ENCODE results near the gene FLT3. TPM values are rescaled to one million over a fixed set of nuclear protein-coding genes. Genes with fewer than 3 reads are reported as not detected.
A peak's percentile ranks its signal among the peaks of the same experiment; 100 is the strongest.
"Not testable (repeated sequence)": the region's sequence is repeated elsewhere in the genome, so short reads cannot be mapped to it uniquely, and the experiment has no call there.

Gene FLT3
- total and polyA plus RNA-seq, 4 donors: 0.14 to 0.84 (median 0.42) TPM

DNA sequence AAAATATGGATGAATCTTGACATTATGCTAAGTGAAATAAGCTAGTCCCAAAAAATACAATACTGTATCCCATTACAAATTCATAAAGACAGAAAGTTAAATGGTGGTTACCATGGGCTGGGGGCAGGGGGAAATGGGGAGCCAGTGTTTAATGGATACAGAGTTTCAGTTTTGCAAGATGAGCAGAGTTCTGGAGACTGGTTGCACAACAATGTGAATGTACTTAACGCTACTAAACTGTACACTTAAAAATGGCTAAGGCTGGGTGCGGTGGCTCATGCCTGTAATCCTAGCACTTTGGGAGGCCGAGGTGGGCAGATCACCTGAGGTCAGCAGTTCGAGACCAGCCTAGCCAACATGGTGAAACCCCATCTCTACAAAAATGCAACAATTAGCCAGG, 1.5 kb upstream of the FLT3 start:
- Histone ChIP-seq H3K27me3 (ENCODE audit: control insufficient read depth in 4 of 4, insufficient read depth in 4 of 4, low read length in 3 of 4) (peaks cover 0 to 15% (median 9%) of the 10 kb centered on the region in 4 donors), H3K4me1 (ENCODE audit: control insufficient read depth in 4 of 4, insufficient read depth in 4 of 4, low read length in 3 of 4) (peaks cover 12 to 15% (median 14%) of the 10 kb centered on the region in 4 donors)
- H3K9me3 ChIP-seq (ENCODE audit: control insufficient read depth in 4 of 4, low read length in 3 of 4); DNase-seq (ENCODE audit: low spot score); H3K27ac ChIP-seq (ENCODE audit: low read depth in 1 of 2, low read length in 2 of 2); H3K4me3 ChIP-seq (ENCODE audit: low read depth in 1 of 3, low read length in 3 of 3); H3K36me3 ChIP-seq (ENCODE audit: control insufficient read depth in 4 of 4, insufficient read depth in 3 of 4, low read depth in 1 of 4, low read length in 3 of 4); H3K9ac ChIP-seq (ENCODE audit: low read depth in 1 of 2, low read length in 2 of 2): not testable (repeated sequence)
- WGBS: 72% methylated on average over 4 of the region's 4 CpGs

DNA sequence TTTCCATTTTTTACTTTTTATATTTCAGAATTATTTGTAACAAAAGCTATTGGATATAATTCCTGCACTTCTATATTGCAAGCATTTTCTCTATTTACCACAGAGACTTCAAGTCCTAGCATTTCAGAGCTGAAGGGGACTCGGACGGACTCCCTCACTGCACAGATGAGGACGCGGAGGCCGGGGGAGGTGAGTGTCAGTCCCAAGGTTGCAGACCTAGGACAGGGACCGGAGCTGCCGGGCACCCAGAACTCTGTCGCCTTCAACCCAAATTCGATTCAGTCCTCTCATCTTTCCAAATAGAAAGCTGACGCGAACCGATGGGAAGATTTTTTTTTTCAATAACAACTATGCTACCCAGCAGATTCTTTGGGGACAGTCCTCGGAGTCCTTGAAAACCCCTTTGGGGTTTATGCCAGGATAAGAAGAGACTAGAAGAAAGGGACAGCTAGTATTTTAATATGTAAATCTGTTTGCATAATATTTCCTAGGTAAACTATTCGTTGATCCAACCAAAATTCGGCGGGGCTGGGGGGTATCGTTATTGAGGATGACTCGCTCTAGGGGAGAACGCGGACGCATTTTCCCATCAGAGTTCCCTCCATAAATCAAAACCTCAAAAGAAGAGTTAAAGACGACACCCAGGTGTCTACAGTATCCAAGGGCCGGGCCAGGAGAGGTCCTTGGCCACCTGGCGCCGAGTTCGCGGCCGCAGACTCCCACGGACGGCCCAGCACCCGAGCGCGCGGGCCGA, 803 bp downstream of the FLT3 start:
- Histone ChIP-seq H3K4me1 (ENCODE audit: control insufficient read depth in 4 of 4, insufficient read depth in 4 of 4, low read length in 3 of 4) (peaks cover 12 to 15% (median 14%) of the 10 kb centered on the region in 4 donors), H3K36me3 (ENCODE audit: control insufficient read depth in 4 of 4, insufficient read depth in 3 of 4, low read depth in 1 of 4, low read length in 3 of 4) (no peaks in the 10 kb centered on the region), H3K9me3 (ENCODE audit: control insufficient read depth in 4 of 4, low read length in 3 of 4) (peaks cover 0 to 4% (median 3%) of the 10 kb centered on the region in 4 donors), H3K9ac (ENCODE audit: low read depth in 1 of 2, low read length in 2 of 2) (no peak overlapping the region), H3K27me3 (ENCODE audit: control insufficient read depth in 4 of 4, insufficient read depth in 4 of 4, low read length in 3 of 4) (peaks cover 0 to 15% (median 10%) of the 10 kb centered on the region in 4 donors), H3K4me3 (ENCODE audit: low read depth in 1 of 3, low read length in 3 of 3) (peak overlapping the region in 2 of 3 donors; percentile 32 to 56), H3K27ac (ENCODE audit: low read depth in 1 of 2, low read length in 2 of 2) (no peak overlapping the region)
- no peak for TF ChIP-seq TAF1 (conservative IDR thresholded peaks at IDR 0.05)
- TF ChIP-seq, protein P1, sequence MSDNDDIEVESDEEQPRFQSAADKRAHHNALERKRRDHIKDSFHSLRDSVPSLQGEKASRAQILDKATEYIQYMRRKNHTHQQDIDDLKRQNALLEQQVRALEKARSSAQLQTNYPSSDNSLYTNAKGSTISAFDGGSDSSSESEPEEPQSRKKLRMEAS (IDR thresholded peaks at IDR 0.05): no peak
- 11% methylated on average over 35 of the region's 35 CpGs for WGBS
- no peak for DNase-seq (ENCODE audit: low spot score)

DNA sequence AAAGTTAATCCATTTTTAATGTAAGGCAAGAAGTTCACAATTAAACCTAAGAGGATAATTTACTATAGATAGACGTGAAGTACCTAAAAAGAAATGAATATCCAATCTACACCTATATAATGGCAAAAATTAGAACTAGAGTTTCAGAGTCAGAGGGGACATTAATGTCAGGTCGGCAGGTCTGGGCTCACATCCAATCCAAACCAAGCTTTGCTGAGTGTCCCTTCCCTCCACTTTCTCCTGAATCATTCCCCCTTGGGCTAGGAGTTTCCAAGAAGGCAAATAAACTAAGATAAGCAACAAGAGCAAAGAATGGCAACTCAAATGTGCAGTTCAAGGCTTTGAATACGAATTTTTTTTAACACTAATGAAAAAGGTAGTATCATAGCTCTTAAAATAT, 2.9 kb downstream of the FLT3 start:
- no peak overlapping the region for H3K27ac ChIP-seq (ENCODE audit: low read depth in 1 of 2, low read length in 2 of 2)
- peaks cover 0 to 4% (median 3%) of the 10 kb centered on the region in 4 donors for H3K9me3 ChIP-seq (ENCODE audit: control insufficient read depth in 4 of 4, low read length in 3 of 4)
- H3K27me3 ChIP-seq (ENCODE audit: control insufficient read depth in 4 of 4, insufficient read depth in 4 of 4, low read length in 3 of 4): peaks cover 0 to 15% (median 11%) of the 10 kb centered on the region in 4 donors
- no peak overlapping the region for H3K4me3 ChIP-seq (ENCODE audit: low read depth in 1 of 3, low read length in 3 of 3)
- no peaks in the 10 kb centered on the region for H3K36me3 ChIP-seq (ENCODE audit: control insufficient read depth in 4 of 4, insufficient read depth in 3 of 4, low read depth in 1 of 4, low read length in 3 of 4)
- DNase-seq (ENCODE audit: low spot score): no peak
- H3K4me1 ChIP-seq (ENCODE audit: control insufficient read depth in 4 of 4, insufficient read depth in 4 of 4, low read length in 3 of 4): peaks cover 12 to 15% (median 14%) of the 10 kb centered on the region in 4 donors
- H3K9ac ChIP-seq (ENCODE audit: low read depth in 1 of 2, low read length in 2 of 2): no peak overlapping the region
- TF ChIP-seq RXRA (IDR thresholded peaks at IDR 0.05): no peak
- no peak for TF ChIP-seq HNF4G (IDR thresholded peaks at IDR 0.05)
- no peak for TF ChIP-seq TAF1 (conservative IDR thresholded peaks at IDR 0.05)
- TF ChIP-seq GABPA (IDR thresholded peaks at IDR 0.05 in 1 of 2, conservative IDR thresholded peaks at IDR 0.05 in 1 of 2): no peak
- no peak for TF ChIP-seq JUND (IDR thresholded peaks at IDR 0.05)
- TF ChIP-seq, protein P1 (IDR thresholded peaks at IDR 0.05): no peak
- no peak for TF ChIP-seq YY1 (IDR thresholded peaks at IDR 0.05)
- TF ChIP-seq EGR1 (IDR thresholded peaks at IDR 0.05; ENCODE audit: low read depth in 2 of 2): no peak
- no peak for TF ChIP-seq NR2F2 (IDR thresholded peaks at IDR 0.05)
- 41% methylated on average over 3 of the region's 3 CpGs for WGBS

DNA sequence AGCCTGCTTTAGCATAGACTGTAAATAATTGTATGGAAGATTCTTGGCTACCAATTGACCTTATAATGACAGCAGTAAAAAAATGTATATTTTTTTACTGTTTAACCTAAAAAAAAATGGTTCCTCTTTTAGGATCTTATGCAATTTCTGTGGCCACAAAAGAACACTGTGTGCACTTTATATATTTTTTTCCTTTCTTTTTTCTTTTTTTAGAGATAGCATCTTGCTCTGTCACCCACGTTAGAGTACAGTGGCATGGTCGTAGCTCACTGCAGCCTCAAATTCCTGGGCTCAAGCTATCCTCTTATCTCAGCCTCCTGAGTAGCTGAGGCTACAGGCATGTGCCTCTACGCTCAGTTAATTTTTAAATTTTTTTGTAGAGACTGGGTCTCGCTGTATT, 6.1 kb downstream of the FLT3 start:
- H3K4me1 ChIP-seq (ENCODE audit: control insufficient read depth in 4 of 4, insufficient read depth in 4 of 4, low read length in 3 of 4): peaks cover 0 to under 1% (median 0%) of the 10 kb centered on the region in 4 donors
- no peak for DNase-seq (ENCODE audit: low spot score)
- H3K9me3 ChIP-seq (ENCODE audit: control insufficient read depth in 4 of 4, low read length in 3 of 4): peaks cover 0 to 4% (median 3%) of the 10 kb centered on the region in 4 donors
- no peak for TF ChIP-seq YY1 (IDR thresholded peaks at IDR 0.05)
- no peak for TF ChIP-seq RXRA (IDR thresholded peaks at IDR 0.05)
- no peak for TF ChIP-seq GABPA (IDR thresholded peaks at IDR 0.05 in 1 of 2, conservative IDR thresholded peaks at IDR 0.05 in 1 of 2)
- no peak for TF ChIP-seq JUND (IDR thresholded peaks at IDR 0.05)
- no peak for TF ChIP-seq NR2F2 (IDR thresholded peaks at IDR 0.05)
- no peak for TF ChIP-seq RAD21 (IDR thresholded peaks at IDR 0.05)
- TF ChIP-seq EGR1 (IDR thresholded peaks at IDR 0.05; ENCODE audit: low read depth in 2 of 2): no peak
- TF ChIP-seq, protein P2, sequence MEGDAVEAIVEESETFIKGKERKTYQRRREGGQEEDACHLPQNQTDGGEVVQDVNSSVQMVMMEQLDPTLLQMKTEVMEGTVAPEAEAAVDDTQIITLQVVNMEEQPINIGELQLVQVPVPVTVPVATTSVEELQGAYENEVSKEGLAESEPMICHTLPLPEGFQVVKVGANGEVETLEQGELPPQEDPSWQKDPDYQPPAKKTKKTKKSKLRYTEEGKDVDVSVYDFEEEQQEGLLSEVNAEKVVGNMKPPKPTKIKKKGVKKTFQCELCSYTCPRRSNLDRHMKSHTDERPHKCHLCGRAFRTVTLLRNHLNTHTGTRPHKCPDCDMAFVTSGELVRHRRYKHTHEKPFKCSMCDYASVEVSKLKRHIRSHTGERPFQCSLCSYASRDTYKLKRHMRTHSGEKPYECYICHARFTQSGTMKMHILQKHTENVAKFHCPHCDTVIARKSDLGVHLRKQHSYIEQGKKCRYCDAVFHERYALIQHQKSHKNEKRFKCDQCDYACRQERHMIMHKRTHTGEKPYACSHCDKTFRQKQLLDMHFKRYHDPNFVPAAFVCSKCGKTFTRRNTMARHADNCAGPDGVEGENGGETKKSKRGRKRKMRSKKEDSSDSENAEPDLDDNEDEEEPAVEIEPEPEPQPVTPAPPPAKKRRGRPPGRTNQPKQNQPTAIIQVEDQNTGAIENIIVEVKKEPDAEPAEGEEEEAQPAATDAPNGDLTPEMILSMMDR (IDR thresholded peaks at IDR 0.05; ENCODE audit: low read depth, low read length, missing input control): no peak
- no peak for TF ChIP-seq HNF4G (IDR thresholded peaks at IDR 0.05)
- TF ChIP-seq TAF1 (conservative IDR thresholded peaks at IDR 0.05): no peak
- TF ChIP-seq SP1 (IDR thresholded peaks at IDR 0.05): no peak
- TF ChIP-seq, protein P3, sequence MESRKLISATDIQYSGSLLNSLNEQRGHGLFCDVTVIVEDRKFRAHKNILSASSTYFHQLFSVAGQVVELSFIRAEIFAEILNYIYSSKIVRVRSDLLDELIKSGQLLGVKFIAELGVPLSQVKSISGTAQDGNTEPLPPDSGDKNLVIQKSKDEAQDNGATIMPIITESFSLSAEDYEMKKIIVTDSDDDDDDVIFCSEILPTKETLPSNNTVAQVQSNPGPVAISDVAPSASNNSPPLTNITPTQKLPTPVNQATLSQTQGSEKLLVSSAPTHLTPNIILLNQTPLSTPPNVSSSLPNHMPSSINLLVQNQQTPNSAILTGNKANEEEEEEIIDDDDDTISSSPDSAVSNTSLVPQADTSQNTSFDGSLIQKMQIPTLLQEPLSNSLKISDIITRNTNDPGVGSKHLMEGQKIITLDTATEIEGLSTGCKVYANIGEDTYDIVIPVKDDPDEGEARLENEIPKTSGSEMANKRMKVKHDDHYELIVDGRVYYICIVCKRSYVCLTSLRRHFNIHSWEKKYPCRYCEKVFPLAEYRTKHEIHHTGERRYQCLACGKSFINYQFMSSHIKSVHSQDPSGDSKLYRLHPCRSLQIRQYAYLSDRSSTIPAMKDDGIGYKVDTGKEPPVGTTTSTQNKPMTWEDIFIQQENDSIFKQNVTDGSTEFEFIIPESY (IDR thresholded peaks at IDR 0.05): no peak
- TF ChIP-seq, protein P4, sequence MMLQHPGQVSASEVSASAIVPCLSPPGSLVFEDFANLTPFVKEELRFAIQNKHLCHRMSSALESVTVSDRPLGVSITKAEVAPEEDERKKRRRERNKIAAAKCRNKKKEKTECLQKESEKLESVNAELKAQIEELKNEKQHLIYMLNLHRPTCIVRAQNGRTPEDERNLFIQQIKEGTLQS (IDR thresholded peaks at IDR 0.05): no peak
- TF ChIP-seq FOXA2 (IDR thresholded peaks at IDR 0.05): no peak
- no peak for TF ChIP-seq HNF4A (conservative IDR thresholded peaks at IDR 0.05)
- no peak for TF ChIP-seq FOXA1 (IDR thresholded peaks at IDR 0.05)
- TF ChIP-seq, protein P1 (IDR thresholded peaks at IDR 0.05): no peak
- H3K27me3 ChIP-seq (ENCODE audit: control insufficient read depth in 4 of 4, insufficient read depth in 4 of 4, low read length in 3 of 4): peaks cover 0 to 6% (median 4%) of the 10 kb centered on the region in 4 donors
- H3K36me3 ChIP-seq (ENCODE audit: control insufficient read depth in 4 of 4, insufficient read depth in 3 of 4, low read depth in 1 of 4, low read length in 3 of 4): no peaks in the 10 kb centered on the region
- H3K4me3 ChIP-seq (ENCODE audit: low read depth in 1 of 3, low read length in 3 of 3): no peak overlapping the region
- H3K27ac ChIP-seq (ENCODE audit: low read depth in 1 of 2, low read length in 2 of 2): no peak overlapping the region
- WGBS: 52% methylated on average over 4 of the region's 4 CpGs
- no peak overlapping the region for H3K9ac ChIP-seq (ENCODE audit: low read depth in 1 of 2, low read length in 2 of 2)

Data from liver (tissue), 9 donors.